Endothelial cell (in vitro differentiated cells): ENCODE results near the gene DDI2. TPM values are rescaled to one million over a fixed set of nuclear protein-coding genes. Genes with fewer than 3 reads are reported as not detected.

Experiments used
- DNase-seq: peaks from one replicate; pipeline ENCODE4 v3.0.0; 2021; ENCODE audit warnings: low spot score
- H3K27ac Mint-ChIP-seq: one replicate; pipeline ENCODE4 v1.8.0; 2021; ENCODE audit warnings: mixed read lengths, inconsistent platforms; ENCODE audit not compliant: unreplicated experiment
- H3K27me3 Mint-ChIP-seq: one replicate; pipeline ENCODE4 v1.8.0; 2021; ENCODE audit warnings: mild to moderate bottlenecking, moderate library complexity, mixed read lengths, inconsistent platforms; ENCODE audit not compliant: unreplicated experiment
- H3K36me3 Mint-ChIP-seq: one replicate; pipeline ENCODE4 v1.8.0; 2021; ENCODE audit warnings: mild to moderate bottlenecking, low read depth, mixed read lengths, inconsistent platforms; ENCODE audit not compliant: unreplicated experiment
- H3K4me1 Mint-ChIP-seq: one replicate; pipeline ENCODE4 v1.8.0; 2021; ENCODE audit warnings: mild to moderate bottlenecking, mixed read lengths, inconsistent platforms; ENCODE audit not compliant: unreplicated experiment
- H3K4me3 Mint-ChIP-seq: one replicate; pipeline ENCODE4 v1.8.0; 2021; ENCODE audit warnings: mild to moderate bottlenecking, mixed read lengths, inconsistent platforms; ENCODE audit not compliant: unreplicated experiment
- H3K9me3 Mint-ChIP-seq: one replicate; pipeline ENCODE4 v1.8.0; 2021; ENCODE audit warnings: mixed read lengths, inconsistent platforms; ENCODE audit not compliant: unreplicated experiment
- total RNA-seq: library from RNA; stranded (reverse); fragmentation: NEBNext Ultra II Directional; extraction: Animal tissue kit (Norgen Biotek cat#: 25700); gene quantifications from one replicate; pipeline ENCODE4 v1.2.1, GENCODE V29; 2021; ENCODE audit not compliant: unreplicated experiment
- TF ChIP-seq, protein P1 (sequence below): fragments of 200-600 bp; sonication (generic); IDR thresholded peaks from one replicate; pipeline ENCODE4 v1.5.0; 2021; ENCODE audit warnings: antibody characterized with exemption; ENCODE audit not compliant: unreplicated experiment

DDI2 gene
- total RNA-seq, 1 donor from 2014 or later, result 24.0 TPM

DNA sequence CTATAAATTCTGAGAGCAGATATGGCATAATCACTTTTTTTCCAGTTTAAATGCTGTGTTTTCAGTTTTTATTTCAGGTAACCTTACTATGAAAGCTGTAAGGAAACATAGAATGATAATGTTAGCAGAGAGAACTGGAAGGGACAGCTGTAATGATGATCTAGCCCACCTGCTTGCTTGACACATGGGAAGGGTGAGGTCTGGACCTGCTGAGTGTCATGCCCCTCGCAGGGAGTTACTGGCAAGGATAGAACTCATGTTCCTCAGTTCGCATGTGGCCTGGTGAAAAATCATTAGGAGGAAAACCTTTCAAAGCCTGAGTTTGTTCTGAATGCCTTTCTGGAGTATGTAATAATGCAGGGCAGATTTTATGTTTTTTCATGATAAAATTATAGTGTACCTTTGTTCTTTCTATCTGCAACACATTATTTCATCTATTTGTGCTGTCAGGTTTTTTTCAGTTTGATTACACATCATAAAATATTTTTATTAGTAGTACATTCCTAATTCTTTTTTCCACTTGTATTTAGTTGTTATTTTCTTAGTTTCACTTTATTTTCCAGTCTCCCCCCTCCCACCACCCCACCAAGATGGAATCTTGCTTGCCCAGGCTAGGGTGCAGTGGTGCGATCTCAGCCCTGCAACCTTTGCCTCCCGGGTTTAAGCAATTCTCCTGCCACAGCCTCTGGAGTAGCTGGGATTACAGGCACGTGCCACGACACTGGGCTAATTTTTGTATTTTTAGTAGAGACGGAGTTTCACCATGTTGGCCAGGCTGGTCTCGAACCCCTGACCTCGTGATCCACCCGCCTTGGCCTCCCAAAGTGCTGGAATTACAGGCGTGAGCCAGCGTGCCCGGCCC is 8.0 kb downstream of the DDI2 start:
- Mint-ChIP-seq H3K27ac (no peak overlapping the region), H3K4me1 (peaks cover 8% of the 10 kb centered on the region), H3K36me3 (peaks cover 15% of the 10 kb centered on the region), H3K9me3 (no peaks in the 10 kb centered on the region), H3K4me3 (no peak overlapping the region), H3K27me3 (peaks cover 2% of the 10 kb centered on the region)
- no peak for DNase-seq
- TF ChIP-seq, protein P1, sequence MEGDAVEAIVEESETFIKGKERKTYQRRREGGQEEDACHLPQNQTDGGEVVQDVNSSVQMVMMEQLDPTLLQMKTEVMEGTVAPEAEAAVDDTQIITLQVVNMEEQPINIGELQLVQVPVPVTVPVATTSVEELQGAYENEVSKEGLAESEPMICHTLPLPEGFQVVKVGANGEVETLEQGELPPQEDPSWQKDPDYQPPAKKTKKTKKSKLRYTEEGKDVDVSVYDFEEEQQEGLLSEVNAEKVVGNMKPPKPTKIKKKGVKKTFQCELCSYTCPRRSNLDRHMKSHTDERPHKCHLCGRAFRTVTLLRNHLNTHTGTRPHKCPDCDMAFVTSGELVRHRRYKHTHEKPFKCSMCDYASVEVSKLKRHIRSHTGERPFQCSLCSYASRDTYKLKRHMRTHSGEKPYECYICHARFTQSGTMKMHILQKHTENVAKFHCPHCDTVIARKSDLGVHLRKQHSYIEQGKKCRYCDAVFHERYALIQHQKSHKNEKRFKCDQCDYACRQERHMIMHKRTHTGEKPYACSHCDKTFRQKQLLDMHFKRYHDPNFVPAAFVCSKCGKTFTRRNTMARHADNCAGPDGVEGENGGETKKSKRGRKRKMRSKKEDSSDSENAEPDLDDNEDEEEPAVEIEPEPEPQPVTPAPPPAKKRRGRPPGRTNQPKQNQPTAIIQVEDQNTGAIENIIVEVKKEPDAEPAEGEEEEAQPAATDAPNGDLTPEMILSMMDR, result no peak

GRCh38 chr1:15626269-15626950 is 9.2 kb downstream of the DDI2 start:
- Mint-ChIP-seq H3K4me3 (no peak overlapping the region), H3K27me3 (peaks cover 2% of the 10 kb centered on the region), H3K36me3 (peaks cover 18% of the 10 kb centered on the region), H3K9me3 (no peaks in the 10 kb centered on the region), H3K27ac (no peak overlapping the region), H3K4me1 (peaks cover 6% of the 10 kb centered on the region)
- DNase-seq, result no peak
- TF ChIP-seq, protein P1, result no peak

GRCh38 chr1:15627343-15627988 is 10.2 kb downstream of the DDI2 start:
- H3K9me3 Mint-ChIP-seq, result no peaks in the 10 kb centered on the region
- H3K4me1 Mint-ChIP-seq, result peaks cover 6% of the 10 kb centered on the region
- peaks cover 2% of the 10 kb centered on the region for H3K27me3 Mint-ChIP-seq
- peaks cover 18% of the 10 kb centered on the region for H3K36me3 Mint-ChIP-seq
- TF ChIP-seq, protein P1, result no peak
- H3K27ac Mint-ChIP-seq, result no peak overlapping the region
- DNase-seq, result no peak
- no peak overlapping the region for H3K4me3 Mint-ChIP-seq

DNA sequence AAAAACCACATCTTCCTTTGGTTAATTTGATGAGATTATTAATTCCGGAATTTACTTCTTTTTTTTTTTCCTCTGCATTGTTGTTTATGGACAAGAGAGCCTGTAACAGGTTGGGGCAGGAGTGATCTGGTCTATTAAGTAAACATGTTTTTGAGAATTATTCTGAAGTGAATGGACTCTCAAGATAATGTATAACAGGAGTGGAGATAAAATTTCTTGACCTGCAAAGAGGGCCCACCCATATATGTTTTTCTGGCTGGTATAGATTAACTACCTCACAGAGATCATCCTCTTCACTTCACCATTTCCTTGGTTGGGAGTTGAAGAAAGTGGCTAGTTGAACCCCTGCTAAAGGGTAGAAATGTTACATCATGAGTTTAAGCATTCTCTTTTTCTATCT is 10.7 kb downstream of the DDI2 start:
- no peak overlapping the region for H3K4me3 Mint-ChIP-seq
- peaks cover 6% of the 10 kb centered on the region for H3K4me1 Mint-ChIP-seq
- TF ChIP-seq, protein P1, result no peak
- H3K36me3 Mint-ChIP-seq, result peaks cover 18% of the 10 kb centered on the region
- DNase-seq, result no peak
- H3K9me3 Mint-ChIP-seq, result no peaks in the 10 kb centered on the region
- H3K27ac Mint-ChIP-seq, result no peak overlapping the region
- H3K27me3 Mint-ChIP-seq, result peaks cover under 1% of the 10 kb centered on the region
